Fibroblast of villous mesenchyme (primary cell): ENCODE measurements around the gene ARFRP1. TPM values are rescaled to one million over a fixed set of nuclear protein-coding genes. Genes with fewer than 3 reads are reported as not detected.

ENCODE experiments used
- DNase-seq: peaks from one replicate; pipeline ENCODE4 v3.0.0-alpha.2; 2010; ENCODE audit warnings: low read depth
- H3K4me3 ChIP-seq: 2 replicates; pipeline ENCODE4 v1.5.1; 2011; ENCODE audit warnings: low read depth, mild to moderate bottlenecking, low read length
- total RNA-seq: library from RNA; depleted of rRNA; stranded (reverse); fragments of >200 nt; gene quantifications from 2 replicates; pipeline ENCODE4 v1.2.3, GENCODE V29; 2012
- TF ChIP-seq, protein P1 (sequence below): IDR thresholded peaks from 2 replicates; pipeline ENCODE4 v1.5.1; 2012; ENCODE audit warnings: low read depth, mild to moderate bottlenecking, low read length; ENCODE audit not compliant: insufficient read depth

Gene ARFRP1
- total RNA-seq, 1 donor: 24.2 TPM

DNA sequence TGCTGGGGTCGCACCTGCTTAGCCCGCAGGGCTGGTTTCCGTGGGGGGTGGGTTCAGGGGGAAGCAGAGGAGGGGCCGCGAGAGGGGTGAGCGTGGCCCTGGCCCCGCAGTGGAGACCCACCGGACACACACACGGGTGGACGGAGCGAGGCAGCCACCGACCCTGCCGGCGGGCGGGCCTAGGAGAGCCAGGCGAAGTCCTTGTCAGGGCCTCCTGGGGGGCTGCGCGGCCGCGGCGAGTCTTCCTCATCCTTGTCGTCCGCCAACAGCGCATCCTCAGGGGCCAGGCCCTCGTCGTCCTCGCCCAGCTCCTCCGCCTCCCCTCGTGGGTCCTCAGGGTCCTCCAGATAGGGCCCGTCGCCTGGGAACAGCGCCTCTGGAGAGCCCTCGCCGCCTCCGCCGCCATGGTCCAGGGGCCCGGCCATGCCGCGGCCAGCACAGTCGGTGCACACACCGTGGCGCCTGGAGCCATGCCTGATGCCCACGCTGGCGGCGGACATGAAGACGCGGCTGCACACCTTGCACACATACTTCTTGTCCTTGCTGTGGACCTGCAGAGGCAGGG is 39.1 kb upstream of the ARFRP1 start:
- TF ChIP-seq, protein P1, sequence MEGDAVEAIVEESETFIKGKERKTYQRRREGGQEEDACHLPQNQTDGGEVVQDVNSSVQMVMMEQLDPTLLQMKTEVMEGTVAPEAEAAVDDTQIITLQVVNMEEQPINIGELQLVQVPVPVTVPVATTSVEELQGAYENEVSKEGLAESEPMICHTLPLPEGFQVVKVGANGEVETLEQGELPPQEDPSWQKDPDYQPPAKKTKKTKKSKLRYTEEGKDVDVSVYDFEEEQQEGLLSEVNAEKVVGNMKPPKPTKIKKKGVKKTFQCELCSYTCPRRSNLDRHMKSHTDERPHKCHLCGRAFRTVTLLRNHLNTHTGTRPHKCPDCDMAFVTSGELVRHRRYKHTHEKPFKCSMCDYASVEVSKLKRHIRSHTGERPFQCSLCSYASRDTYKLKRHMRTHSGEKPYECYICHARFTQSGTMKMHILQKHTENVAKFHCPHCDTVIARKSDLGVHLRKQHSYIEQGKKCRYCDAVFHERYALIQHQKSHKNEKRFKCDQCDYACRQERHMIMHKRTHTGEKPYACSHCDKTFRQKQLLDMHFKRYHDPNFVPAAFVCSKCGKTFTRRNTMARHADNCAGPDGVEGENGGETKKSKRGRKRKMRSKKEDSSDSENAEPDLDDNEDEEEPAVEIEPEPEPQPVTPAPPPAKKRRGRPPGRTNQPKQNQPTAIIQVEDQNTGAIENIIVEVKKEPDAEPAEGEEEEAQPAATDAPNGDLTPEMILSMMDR: no peak
- no peak for DNase-seq

DNA sequence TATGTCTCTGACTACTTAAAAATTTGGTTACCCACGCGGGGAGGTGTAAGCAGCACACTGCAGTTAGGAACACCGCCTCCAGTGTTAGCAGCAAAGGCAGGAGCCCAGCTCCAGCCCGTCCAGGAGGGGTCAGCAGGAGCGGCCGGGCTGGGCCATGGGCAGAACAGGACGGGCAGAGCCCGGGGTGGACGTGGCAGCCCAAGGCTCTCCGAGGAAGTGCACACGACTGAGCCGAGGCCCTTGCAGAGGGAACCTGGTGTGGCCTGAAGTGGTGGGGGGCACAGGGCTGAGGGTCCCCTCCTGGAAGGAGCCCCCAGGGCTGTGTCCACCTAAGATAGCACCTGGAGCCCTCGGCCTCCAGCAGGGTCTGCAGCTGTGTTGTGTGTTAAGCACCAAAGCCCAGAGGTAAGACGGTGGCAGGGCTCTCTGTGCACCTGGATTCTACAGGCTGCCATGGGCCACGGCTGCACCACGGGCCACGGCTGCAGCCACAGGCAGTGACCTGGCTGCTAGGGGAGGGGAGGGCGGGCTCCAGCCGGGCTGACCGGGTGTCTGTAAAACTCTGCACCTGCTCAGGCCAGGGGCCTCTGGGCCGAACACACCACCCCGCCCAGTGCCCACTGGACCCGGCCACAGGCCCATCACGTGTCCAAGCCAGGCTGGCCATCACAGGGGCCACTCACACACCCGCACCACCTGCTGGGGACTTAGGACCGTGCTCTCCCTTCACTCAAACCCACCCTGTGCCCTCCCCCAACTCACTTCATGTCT is 38.4 kb upstream of the ARFRP1 start:
- TF ChIP-seq, protein P1: no peak
- H3K4me3 ChIP-seq: no peak overlapping the region
- DNase-seq: no peak

More for the DNA sequence above, 39.1 kb upstream of the ARFRP1 start:
- no peak overlapping the region for H3K4me3 ChIP-seq

DNA sequence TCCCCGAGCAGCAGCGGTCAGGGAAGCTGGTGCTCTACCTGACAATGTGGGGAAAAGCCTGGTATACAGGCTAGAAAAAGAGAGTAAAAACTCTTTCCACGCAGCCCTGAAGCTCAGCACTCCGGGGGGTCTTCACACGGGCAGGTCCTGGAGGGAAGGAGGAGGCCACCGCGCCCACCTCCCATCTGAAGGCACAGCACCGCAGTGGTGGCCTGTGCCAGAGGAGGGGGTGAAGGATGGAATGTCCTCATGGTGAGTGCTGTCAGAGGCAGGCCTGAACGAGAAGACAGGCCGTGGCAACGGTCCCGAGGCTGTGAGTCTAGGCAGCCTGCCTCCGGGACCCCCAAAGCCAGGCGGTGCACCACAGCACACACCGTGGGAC is 37.6 kb upstream of the ARFRP1 start:
- no peak overlapping the region for H3K4me3 ChIP-seq
- DNase-seq: no peak
- TF ChIP-seq, protein P1: no peak

DNA sequence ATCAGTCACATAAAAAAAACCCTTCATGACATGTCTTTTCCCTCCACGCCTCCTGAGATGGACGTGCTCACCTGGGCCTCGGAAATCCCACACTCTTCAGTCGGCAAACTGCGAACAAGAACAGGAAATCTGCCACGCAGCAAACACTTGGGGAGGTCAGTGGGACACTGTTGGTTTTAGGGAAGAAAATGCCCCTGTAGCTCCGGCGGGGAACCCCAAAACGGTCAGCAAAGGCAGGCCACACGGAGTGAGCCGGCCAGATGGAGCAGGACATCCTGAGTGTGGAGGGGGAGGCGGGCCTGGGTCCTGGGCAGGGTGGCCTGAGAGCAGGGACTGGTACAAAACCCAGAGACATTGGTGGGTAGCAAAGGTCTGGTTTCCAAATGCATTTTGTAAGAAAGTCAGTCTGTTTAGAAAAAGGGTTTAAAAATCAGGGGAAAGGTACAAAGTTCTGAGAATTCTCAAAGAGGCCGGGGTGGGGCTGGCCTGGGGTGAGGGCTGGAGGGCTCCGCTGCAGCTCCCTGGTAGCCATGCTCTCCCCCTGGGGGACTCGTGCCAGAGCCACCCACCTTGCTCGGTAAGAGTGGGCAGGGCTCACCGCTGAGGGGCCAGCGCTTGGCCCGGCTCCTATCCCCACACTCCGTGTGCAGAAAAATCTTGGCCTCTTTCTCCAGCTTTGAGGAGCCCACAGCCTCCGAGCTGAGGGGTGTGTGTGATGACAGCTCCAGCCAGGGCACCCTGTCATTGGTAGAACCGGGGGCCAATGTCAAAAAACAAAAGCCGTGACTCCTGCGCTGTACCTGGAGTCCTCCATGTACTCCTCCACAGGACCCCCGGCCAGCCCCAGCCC is 37.0 kb upstream of the ARFRP1 start:
- TF ChIP-seq, protein P1: no peak
- no peak for DNase-seq

DNA sequence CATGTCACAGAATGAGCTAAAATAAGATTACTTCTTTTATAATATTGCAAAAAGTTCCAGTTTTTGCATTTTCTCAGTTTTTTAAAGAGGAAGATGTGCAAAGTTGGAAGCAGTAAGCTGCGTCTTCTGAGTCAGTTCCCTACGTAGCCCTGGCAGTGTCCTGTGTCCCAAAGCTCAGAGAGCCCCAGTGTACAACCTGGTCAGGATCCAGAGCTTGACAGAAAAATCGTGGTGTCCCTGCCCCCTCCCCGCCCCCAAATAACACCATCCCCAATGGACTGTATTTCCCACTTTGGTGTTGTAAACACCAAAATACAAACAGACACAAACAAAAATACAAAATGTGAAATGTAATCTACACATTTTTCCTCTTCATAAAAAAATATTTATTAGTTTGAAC is 36.4 kb upstream of the ARFRP1 start:
- no peak for DNase-seq
- H3K4me3 ChIP-seq: no peak overlapping the region
- TF ChIP-seq, protein P1: no peak

More for the DNA sequence above, 37.0 kb upstream of the ARFRP1 start:
- no peak overlapping the region for H3K4me3 ChIP-seq

DNA sequence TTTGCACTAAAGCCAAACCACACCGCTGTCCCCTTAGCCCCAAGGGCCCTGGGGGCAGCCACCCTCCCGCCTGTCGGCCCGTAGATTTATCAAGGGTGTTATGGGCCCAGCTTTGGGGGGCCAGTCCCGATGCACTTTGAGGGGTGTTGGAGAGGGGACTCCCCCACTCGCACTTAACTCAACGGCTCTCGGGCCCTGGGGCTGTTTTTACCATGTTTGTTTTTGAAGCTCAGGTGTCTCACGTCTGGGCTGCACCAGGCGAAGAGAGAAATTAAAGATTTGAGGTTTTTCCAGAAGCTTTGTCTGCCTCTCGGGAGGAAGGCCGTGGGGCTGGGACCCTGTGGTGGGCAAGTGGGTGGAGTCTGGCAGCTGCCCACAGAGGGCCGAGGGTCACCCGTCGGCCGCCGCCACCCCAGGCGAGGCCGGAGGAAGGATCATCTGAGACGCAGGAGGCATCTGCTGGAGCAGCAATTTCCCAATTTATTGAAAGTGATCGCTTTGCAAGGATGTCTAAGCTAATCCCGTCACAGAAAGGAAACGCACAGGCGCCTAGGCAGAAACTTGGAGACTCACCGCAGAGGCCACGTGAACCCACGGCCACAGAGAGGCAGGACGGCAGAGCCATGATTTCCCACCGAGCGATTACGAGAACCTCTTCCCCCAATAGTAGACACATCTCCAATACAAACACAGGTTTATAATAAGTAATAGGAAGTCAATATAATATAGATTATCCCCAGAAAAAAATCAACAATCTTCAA is 35.6 kb upstream of the ARFRP1 start:
- DNase-seq: no peak

More for the DNA sequence above, 35.6 kb upstream of the ARFRP1 start:
- no peak overlapping the region for H3K4me3 ChIP-seq
- TF ChIP-seq, protein P1: no peak
